GM21526 (cell line): ENCODE measurements around the gene STK17B.
"Not testable (repeated sequence)": the region's sequence is repeated elsewhere in the genome, so short reads cannot be mapped to it uniquely, and the experiment has no call there.

Experiments
- ATAC-seq: cut with Tn5 transposase; IDR thresholded peaks from one replicate; pipeline ENCODE4 v1.9.1; 2021; ENCODE audit warnings: moderate library complexity; ENCODE audit not compliant: unreplicated experiment, low FRiP score

The STK17B gene

DNA sequence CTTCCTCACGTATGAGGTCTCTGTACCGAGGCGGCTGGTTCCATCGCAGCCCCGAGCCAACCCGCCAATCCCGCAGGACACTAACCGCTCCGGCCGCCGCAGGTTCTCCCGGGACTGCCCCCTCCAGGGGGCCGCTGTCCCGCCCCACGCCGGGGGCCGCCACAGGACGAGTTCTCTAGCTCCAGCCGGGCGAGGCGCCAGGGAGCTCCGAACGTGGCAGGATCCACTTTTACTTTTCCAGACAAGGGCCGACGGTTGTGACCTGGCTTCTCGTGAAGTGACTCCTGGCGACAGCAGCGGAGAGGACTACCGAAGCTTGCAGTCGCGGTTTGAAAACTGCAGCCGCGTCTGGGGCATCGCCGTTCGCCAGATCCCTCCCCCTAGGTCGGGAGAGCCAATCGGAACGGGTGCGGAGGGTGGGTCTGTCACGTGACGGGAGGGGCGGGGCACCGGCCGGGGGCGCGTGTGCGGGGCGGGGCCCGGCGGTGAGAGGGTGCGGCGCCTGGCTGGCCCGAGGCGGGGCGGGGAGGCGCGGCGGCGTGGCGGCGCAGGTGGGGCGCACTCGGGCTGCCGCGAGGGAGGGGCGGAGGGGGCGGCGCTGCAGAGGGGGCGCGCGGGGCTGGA is at the start of gene STK17B:
STK17B (minus strand) TSS at position 331 of the 624 bp plus-strand sequence. CDS start 8,195 bp downstream, outside the sequence.
- peak; percentile 48 for ATAC-seq

DNA sequence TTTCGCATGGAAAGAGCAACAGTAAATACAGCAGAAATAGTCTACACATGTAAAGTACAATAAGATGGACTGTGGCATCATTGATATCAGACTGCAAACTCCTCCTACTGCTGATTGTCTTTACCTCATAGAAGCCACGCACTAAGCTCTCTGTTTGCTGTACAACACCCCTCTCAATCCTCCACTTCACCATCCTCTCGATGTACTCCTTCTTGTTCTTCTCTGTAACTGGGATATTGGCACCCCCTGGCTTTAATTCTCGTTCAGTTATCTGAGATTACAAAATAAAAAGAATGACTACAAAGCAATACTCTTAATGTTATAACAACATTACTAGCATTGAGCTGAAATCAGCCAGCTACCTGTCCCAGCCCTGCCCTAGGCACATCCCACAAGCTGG is 49.3 kb upstream of the STK17B start:
- ATAC-seq, result no peak

DNA sequence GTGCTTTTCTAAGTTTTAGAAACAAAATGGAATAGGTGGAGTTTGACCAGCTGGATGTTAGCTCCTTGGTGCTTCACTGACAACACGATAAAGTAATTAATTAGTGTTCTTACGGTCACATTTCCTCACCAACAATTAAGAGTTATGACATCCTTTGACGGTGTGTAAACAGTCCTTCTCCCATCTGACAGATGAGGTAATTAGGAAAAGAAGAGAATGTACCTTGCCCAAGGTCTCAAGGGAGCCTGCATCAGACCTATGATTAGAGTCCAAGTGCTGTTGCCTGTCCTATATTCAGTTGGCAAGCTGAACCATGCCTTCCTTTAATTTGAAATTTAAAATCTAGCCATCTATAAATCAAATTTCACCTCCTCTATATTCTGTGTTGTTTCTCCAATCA is 48.3 kb upstream of the STK17B start:
- no peak for ATAC-seq

DNA sequence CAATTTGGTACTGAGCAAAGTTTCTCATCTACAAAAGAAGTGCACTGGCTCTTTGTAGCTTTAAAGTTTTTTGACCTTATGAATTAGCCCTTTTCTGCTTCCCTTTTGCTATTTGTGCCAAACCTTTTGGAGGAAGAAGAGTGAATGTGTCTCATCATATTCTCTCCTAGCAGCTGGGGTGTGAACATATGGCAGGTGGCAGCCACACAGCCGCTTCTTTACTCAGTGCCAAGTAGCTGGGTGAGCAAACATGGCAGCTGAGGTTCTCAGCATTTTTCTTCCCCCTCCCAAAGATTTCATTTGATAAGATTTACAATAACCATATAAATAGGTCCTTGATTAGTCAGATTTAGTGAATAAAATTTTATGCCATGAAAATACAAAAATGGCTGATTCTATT is 46.7 kb upstream of the STK17B start:
- no peak for ATAC-seq

DNA sequence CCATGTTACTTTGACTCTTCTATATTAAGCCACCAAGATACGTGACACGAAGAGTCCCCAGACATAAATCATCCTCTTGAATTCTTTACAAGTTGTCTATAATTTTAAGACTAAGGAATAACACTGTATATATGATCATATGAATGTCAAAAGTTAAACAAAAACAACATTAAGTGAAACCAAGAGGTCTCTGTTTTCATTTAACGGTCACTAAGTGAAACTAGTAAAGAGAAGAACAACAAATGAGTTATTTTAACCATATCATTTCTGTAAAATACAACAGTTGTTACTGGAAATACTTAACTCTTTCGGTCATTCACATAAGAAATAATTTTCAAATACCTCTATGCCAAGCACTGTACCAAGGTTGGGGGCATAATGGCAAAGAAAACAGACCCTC is 45.7 kb upstream of the STK17B start:
- ATAC-seq, result no peak

DNA sequence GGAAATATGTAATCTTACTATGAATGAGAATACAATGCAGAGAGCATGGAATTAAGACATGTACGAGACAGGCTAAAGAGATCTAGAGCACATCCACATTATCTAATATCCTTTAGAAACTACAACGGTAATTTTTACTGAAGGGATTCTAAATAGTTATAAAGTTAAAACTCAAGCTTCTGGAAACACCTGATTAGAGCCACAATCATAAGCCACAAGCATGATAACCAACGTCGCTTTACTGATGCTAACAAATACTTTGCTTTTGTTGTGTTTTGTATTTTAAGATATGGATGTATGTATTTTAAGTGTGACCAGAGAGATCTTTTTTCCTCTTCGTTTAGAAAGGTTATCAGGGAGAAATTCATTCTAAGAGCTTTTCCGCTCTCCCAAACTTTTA is 44.0 kb upstream of the STK17B start:
- ATAC-seq, result no peak

DNA sequence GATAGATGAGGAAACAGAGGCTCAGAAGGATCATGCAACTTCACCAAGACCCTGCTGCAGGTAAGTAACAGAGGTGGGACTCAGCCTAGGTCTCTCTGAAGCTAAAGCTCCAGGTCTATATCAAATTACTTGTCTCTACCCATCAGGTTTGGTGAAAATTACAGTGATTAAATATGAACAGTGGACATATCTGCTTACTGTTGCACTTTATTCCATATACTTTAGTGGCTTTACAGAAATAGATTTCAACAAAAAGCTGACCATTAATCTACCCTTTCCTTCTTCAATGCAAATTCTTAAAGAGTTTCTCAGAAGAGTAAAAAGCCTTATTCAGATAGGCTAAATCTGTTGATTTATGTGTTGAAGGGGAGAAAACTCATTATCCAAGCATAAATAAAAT is 42.8 kb upstream of the STK17B start:
- no peak for ATAC-seq

DNA sequence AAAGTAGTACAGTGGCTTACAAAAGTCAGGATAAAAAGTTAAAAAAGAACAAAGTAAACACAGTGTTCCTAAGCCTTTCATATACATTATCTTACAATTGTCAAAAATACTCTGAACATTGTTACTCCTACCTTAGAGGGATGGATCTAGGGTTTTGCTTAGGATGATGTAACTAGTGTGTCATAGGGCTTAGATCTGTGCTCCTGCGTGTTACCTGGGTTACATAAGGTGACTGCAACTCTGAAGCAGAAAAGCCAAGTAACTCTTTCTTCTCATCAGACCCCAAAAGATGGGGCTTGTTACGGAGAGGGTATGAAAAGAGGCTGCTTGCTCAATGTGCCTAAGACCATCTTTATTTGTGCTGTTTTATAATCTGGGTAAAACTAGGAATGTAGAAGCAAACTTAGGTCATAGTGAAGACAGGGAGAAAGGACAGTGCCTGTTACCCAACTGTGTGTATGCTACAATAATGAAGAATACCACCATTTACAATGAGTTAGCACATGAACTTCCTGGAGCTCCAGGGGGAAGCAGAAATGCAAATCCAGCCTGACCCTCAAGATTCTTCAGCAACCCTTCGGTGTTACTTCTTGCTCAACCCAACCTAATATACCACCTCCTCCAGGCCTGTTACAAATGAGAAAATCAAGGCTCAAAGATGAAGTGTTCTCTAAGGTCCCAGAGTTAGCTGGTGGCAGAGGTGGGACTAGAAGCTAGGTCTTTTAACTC is 42.0 kb upstream of the STK17B start:
- ATAC-seq, result no peak

DNA sequence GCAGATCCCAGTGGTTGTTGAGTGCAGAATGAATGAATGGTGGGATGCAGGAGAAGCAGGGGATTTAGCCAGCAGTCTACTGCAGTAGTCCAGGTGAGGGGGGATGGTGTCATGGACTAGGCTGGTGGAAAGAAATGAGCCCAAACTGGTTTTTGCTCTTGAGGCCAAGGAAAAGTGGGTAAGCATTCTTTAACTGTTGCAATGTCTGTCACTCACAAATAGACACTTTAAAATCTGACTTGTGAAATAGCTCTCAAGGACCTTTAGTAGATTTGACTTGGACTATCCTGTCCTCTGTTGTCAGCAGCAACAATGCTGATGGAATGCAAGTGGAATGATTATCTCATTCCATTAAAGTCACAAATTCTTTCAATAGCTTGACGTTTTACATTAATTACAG is 37.5 kb upstream of the STK17B start:
- ATAC-seq, result no peak

DNA sequence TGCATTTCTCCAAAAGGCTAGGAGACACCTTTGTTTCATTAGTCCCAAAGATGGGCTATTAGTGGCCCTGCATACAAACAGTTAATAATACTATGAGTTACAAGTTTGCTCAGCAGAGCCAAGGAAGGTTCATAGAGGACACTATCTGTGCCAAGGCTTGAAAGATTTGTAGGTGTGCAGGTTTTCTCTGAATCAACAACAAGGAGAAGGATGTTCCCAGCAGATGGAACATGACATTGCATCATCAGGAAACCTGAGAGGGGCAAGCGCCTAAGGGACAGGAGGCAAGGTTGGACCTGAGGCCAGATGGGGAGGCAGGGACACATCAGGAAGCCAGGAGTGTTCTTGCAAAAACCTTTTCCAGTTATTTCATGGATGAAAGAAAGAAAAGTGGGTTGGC is 35.4 kb upstream of the STK17B start:
- ATAC-seq, result no peak

DNA sequence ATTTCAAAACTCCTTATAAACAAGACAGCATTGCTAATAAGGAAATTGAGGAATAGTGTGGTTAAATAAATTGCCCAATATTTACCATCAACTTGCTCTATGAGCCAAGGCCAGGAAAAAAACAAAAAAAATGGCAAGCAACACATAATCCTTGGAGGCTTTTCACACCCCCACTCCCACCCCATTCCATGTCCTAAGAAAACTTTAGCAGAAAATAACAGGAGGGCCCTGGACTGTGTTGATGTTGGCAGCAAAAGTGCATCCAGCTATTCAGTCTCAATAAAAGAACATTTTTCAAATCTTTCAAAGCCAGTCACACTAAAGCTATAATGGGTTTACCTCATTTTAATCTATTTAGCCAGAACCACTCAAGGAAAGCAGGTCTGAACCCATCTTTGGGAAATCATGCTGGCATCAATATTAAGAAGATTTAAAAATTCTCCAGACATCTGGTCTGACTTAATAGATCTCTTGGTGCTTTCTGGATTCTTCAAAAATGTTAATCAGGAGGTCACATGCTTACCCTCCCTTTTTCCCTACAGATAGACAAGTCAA is 34.6 kb upstream of the STK17B start:
- no peak for ATAC-seq

DNA sequence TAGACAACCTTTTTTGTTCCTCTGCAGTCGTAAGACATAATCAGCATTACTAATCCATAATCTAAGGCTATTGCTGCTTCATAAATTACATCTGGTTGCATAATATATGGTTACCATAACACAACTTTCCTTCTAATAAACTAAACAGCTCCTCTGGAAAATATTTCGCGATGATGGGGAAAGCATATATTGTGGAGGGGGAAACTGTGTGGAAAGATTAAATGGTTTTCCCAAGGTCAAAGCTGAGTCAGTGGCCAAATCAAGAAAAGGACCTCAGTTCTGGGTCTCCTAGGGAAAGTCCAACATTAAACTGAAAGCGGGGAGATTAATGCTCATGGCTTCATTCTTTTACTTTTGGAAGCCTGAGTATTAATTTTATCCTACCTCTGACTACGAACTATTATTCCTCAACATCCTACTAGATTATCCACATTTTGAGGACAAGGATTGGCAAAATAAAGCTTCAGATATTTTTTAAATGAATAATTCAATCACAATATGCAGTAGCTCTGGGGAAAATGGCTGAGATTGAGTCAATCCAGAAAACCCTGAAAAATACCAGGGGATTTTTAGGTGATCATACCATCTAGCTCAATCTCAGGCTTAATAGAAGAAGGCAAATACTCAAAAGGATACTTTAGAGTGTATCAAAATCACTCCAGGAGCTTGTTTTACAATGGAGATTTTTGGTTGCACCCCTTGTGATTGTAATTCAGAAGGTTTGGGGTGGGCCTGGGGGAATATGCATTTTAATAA is 33.8 kb upstream of the STK17B start:
- ATAC-seq, result no peak

DNA sequence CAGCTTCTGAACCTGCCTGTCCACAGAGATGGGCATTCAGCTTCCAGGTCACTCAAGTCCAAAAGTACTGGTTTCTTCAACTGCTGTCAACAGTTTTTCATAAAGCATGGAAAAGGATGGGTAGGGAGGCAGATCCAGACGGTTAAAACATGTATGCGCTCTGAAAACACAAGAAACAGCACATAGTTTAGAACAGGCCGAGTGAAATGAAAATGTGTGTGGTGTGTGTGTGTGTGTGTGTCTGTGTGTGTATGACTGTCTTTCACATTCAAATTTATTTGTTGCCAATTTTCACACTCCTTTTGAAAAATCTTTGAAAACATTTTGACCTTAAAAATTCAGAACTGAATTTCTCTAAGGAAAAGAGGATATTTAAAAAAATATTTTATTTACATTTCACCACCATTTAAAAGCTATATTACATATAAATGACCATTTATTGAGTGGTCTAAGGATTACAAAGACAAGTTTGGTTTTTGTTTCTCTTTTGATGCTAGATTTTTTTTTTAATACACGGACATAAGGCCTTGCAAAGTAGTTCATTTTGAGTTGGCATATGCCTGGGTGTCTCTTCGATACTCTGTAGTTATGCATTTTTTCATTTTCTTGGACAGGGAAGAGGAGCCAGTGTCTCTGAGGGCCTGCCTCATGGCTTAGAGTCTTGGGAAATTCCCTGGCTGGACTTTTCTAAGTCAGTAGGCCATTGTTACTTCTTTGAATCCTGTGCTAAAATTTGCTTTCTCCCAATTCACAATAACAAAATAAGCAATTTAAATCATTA is 30.0 kb upstream of the STK17B start:
- no peak for ATAC-seq

DNA sequence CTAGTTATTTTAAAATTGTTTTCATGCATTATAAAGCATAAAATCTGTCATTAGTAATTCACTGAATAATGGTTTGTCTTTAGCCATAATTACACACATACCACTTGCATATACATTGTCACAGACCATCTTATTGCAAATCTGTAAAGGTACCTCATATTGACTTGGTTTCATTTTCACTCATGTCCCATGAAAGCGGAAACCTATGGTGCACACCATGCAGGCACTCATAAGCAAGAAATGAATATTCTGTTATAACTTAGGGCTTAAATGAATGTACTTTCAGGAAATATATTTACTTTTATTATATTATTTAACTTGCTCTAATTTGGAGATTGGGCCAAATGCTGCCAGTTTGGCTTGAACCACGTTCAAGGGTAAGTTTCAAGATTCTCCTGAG is 29.2 kb upstream of the STK17B start:
- peak; percentile 99 for ATAC-seq

DNA sequence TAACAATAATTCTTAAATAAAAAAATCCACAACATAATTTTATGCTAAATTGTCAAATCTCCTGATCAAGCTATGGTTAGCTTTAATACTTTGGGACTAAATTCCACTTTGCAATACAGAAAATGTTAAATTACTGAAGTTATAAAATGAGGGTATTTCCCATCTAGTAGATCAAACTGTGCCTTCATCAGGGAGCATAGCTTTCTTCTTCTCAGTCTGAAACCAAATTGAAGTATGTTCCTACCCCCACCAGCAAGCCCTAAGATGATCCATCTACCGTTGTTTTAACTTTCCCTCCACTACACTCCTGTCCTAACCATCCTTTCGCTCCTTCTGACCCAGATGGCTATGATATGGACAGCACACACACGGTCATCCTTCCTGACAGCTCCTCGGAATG is 24.4 kb upstream of the STK17B start:
- no peak for ATAC-seq

DNA sequence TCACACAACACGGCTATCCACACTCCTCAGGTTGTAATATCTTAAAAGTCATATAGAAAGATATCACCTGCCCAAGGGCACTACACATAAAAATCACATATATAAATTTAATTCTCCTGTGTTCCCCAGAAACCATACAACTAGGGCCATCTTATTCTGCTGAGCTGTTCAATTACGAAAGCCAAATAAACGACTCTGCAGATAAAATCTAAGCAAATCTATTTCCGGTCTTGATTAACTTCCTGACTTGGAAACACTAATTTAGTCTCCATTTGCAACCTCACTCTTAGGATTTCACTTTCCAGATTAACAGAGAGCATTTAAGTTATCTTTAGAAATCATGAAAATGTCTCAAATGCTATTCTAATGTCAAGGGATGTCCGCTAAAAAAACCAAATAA is 23.9 kb upstream of the STK17B start:
- no peak for ATAC-seq

DNA sequence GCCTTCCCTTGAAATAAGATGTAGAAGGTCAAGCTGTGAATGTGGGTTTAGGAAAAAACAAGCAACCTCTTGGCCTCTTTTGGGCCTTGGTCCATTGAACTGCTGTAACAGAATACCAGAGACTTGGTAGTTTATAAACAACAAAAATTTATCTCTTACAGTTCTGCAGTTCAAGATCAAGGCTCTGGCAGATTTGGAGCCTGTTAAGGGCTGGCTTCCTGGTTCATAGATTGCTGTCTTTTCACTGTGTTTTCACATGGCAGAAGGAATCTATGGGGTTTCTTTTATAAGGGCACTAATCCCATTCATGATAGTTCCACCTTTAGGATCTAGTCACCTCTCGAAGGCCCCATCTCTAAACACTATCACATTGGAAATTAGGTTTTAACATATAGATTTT is 20.2 kb upstream of the STK17B start:
- no peak for ATAC-seq

DNA sequence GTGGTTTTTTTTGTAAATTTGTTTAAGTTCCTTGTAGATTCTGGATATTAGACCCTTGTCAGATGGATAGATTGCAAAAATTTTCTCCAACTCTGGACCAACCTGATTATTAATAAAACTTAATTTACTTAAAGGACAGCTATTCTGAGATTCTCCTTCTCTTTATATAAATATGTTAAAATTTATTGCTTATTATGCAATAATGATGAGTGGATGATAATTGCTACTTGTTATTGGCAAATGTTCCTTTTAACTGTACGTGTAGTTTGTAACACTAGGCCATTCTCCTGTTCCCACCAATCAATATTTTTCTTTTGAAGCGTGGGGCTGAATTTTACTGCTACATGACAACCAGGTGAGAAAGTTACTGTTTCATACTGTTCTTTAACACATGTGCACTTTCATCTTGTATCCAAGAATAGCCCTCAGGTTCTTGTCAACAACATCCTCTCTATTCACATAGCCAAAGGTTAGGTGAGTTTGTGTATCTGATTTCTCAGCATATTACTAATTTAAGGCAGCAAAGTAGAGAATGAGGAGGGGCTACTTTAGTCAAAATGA is 16.6 kb upstream of the STK17B start:
- ATAC-seq, result peak; percentile 47

DNA sequence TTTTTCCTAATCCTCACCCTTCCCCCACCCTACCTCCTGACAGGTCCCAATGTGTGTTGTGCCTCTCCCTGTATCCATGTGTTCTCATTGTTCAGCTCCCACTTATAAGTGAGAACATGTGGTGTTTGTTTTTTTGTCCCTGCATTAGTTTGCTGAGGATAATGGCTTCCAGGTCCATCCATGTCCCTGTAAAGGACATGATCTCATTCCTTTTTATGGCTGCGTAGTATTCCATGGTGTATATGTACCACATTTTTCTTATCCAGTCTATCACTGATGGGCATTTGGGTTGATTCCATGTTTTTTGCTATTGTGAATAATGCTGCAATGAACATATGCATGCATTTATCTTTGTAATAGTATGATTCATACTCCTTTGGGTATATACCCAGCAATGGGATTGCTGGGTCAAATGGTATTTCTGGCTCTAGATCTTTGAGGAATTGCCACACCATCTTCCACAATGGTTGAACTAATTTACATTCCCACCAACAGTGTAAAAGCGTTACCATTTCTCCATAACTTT is 15.9 kb upstream of the STK17B start:
- ATAC-seq, result not testable (repeated sequence)
